ENCODE data around the gene CSNK1E. TPM values are rescaled to one million over a fixed set of nuclear protein-coding genes. Genes with fewer than 3 reads are reported as not detected.
A peak's percentile ranks its signal among the peaks of the same experiment; 100 is the strongest.

Gene CSNK1E
- total and polyA plus RNA-seq, 9 of the 15 experiments (the other 6 are each of a cell fraction or from before 2014, with no cell fraction given) = 2.7 to 70.0 (median 41.3) TPM

DNA sequence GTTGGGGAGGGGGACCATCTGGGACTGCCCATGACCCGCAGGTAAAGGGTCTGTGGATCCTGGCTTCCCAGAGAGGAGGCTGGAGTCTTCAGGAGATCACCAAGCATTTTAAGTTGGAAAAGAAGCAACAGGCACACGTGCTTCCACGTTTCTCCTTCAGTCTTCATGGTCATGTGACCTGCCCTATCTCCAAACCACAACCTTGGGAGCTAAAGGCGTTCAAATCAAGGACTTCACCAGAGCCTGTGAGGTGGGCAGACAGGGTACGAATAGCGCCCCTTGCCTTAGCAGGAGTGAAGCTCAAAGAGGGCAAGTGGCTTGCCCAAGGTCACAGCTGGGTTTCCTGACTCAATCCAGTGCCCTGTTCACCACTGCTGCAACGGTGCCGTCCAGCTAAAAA, 51.1 kb downstream of the CSNK1E start (continued):
- TF ChIP-seq, protein P1, sequence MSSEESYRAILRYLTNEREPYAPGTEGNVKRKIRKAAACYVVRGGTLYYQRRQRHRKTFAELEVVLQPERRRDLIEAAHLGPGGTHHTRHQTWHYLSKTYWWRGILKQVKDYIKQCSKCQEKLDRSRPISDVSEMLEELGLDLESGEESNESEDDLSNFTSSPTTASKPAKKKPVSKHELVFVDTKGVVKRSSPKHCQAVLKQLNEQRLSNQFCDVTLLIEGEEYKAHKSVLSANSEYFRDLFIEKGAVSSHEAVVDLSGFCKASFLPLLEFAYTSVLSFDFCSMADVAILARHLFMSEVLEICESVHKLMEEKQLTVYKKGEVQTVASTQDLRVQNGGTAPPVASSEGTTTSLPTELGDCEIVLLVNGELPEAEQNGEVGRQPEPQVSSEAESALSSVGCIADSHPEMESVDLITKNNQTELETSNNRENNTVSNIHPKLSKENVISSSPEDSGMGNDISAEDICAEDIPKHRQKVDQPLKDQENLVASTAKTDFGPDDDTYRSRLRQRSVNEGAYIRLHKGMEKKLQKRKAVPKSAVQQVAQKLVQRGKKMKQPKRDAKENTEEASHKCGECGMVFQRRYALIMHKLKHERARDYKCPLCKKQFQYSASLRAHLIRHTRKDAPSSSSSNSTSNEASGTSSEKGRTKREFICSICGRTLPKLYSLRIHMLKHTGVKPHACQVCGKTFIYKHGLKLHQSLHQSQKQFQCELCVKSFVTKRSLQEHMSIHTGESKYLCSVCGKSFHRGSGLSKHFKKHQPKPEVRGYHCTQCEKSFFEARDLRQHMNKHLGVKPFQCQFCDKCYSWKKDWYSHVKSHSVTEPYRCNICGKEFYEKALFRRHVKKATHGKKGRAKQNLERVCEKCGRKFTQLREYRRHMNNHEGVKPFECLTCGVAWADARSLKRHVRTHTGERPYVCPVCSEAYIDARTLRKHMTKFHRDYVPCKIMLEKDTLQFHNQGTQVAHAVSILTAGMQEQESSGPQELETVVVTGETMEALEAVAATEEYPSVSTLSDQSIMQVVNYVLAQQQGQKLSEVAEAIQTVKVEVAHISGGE (CRISPR knock-in tag; IDR thresholded peaks at IDR 0.05) = 0 out of 6 replicates have a peak, but pooled peaks of 1 of the 3 experiments have one; percentile 24

DNA sequence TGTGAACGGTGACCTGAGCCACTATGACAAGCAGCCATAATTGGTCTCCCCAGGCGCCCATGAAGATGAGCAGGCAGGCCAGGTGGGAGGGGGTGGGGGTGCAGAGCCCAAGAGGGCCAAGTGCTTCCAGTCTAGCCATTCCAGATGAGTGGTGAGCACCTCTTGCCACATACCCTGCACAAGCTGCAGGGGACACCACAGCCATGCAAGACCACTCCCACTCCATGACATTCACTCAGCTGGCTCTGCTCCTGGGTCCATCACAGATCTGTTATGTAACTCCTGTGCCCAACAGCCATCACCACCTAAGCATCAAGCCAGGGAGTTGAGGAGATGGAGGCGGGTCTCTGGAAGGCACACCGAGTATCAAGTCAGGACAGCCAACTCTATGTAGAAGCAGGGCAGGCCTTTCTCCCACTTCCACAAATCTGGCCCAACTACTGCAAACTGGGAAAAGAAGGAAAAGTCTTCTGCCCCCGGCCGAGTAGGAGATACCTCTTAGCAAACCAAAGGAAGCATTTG, 52.9 kb downstream of the CSNK1E start:
- FAIRE-seq (no peak), DNase-seq (ENCODE audit: extremely low read depth in 1 of 4, low spot score in 3 of 4) (no peak), ATAC-seq (no peak)
- Histone ChIP-seq H3K9ac (ENCODE audit: insufficient read depth in 1 of 2, low read depth in 2 of 2, low read length in 2 of 2) (no peak overlapping the region; a peak in 1 of 4 replicates), H2AFZ (ENCODE audit: low read depth, low read length) (no peak overlapping the region), H3K79me2 (ENCODE audit: control insufficient read depth, insufficient read depth, low read length) (peaks cover 45% of the 10 kb centered on the region), H3K36me3 (ENCODE audit: control insufficient read depth, insufficient read depth, low read length) (peaks cover 16% of the 10 kb centered on the region; the same call in 2 of the 3 replicates), H3K27ac (ENCODE audit: extremely low read depth, low read depth, low read length) (no peak overlapping the region), H4K20me1 (replicated peaks; ENCODE audit: control insufficient read depth, insufficient read depth, low read length) (no peaks in the 10 kb centered on the region), H3K4me3 (no peak overlapping the region), H3K9me1 (ENCODE audit: control insufficient read depth, insufficient read depth, low read length) (no peaks in the 10 kb centered on the region), H3K27me3 (ENCODE audit: control insufficient read depth in 2 of 2, insufficient read depth in 2 of 2, low read length in 2 of 2) (no peaks in the 10 kb centered on the region), H3K4me1 (replicated peaks in 1 of 2; ENCODE audit: control insufficient read depth in 2 of 2, insufficient read depth in 2 of 2, low read length in 2 of 2) (peaks cover 12 to 26% of the 10 kb centered on the region in 2 experiments), H3K9me3 (replicated peaks; ENCODE audit: control insufficient read depth, insufficient read depth, low read depth, low read length) (no peaks in the 10 kb centered on the region), H3K4me2 (ENCODE audit: insufficient read depth, low read length) (no peak overlapping the region)
- in situ Hi-C loops (cut with MboI) = no loop called here
- intact Hi-C loops (cut with micrococcal nuclease) = loop anchor here (10.0 kb wide), 1 partner anchor 90 kb away; no protein-coding TSS in a partner anchor
- no TSS peak for BruUV-seq (replicated peaks)
- POLR2A ChIA-PET = no interaction called here
- TF ChIP-seq KLF10 (CRISPR knock-in tag; IDR thresholded peaks at IDR 0.05) (no peak), NR2C1 (IDR thresholded peaks at IDR 0.05) (no peak), NR2C1 (tag; IDR thresholded peaks at IDR 0.05) (no peak), HDAC1 (IDR thresholded peaks at IDR 0.05) (no peak)
- TF ChIP-seq, protein P2, sequence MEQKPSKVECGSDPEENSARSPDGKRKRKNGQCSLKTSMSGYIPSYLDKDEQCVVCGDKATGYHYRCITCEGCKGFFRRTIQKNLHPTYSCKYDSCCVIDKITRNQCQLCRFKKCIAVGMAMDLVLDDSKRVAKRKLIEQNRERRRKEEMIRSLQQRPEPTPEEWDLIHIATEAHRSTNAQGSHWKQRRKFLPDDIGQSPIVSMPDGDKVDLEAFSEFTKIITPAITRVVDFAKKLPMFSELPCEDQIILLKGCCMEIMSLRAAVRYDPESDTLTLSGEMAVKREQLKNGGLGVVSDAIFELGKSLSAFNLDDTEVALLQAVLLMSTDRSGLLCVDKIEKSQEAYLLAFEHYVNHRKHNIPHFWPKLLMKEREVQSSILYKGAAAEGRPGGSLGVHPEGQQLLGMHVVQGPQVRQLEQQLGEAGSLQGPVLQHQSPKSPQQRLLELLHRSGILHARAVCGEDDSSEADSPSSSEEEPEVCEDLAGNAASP (IDR thresholded peaks at IDR 0.05) = no peak
- WGBS (ENCODE audit: insufficient coverage, low coverage, missing lambda C conversion rate) = 100% methylated on average over 2 of the region's 6 CpGs
- CTCF ChIA-PET (ENCODE audit: low intra/inter-chr PET ratio) = no interaction called here
